Neural cell (in vitro differentiated cells): Measurements from ENCODE around the gene OGFOD3. TPM values are rescaled to one million over a fixed set of nuclear protein-coding genes. Genes with fewer than 3 reads are reported as not detected.

Source experiments
- H2AFZ ChIP-seq: fragments of 200-600, 300-800 bp; sonication (generic), shearing (Covaris generic); 2 replicates; pipeline ENCODE4 v1.6.0; 2014; ENCODE audit warnings: low read depth, mild to moderate bottlenecking, antibody characterized with exemption, low read length, moderate library complexity
- H3F3A ChIP-seq: fragments of 200-600 bp; shearing (Covaris generic); 2 replicates; pipeline ENCODE4 v1.6.1; 2016; ENCODE audit warnings: mild to moderate bottlenecking, moderate library complexity, mixed read lengths, antibody characterized with exemption, low read length; ENCODE audit not compliant: insufficient read depth, poor library complexity, severe bottlenecking
- H3K27ac ChIP-seq: fragments of 200-600, 300-800 bp; sonication (generic), shearing (Covaris generic); 2 replicates; pipeline ENCODE4 v1.5.1; 2014; ENCODE audit warnings: mild to moderate bottlenecking, low read length, moderate library complexity
- H3K27me3 ChIP-seq: fragments of 300-800, 200-600 bp; sonication (generic), shearing (Covaris generic); 2 replicates; pipeline ENCODE4 v1.6.0; 2014; ENCODE audit warnings: mild to moderate bottlenecking, low read depth, low read length, moderate library complexity; ENCODE audit not compliant: insufficient read depth
- H3K36me3 ChIP-seq: fragments of 300-800, 200-600 bp; sonication (generic), shearing (Covaris generic); 2 replicates; pipeline ENCODE4 v1.5.1; 2014; ENCODE audit warnings: mild to moderate bottlenecking, antibody characterized with exemption, low read length, moderate library complexity; ENCODE audit not compliant: insufficient read depth
- H3K4me2 ChIP-seq: fragments of 300-800, 200-600 bp; sonication (generic), shearing (Covaris generic); 2 replicates; pipeline ENCODE4 v1.6.0; 2014; ENCODE audit warnings: mild to moderate bottlenecking, low read length
- H3K4me3 ChIP-seq: fragments of 300-800, 200-600 bp; sonication (generic), shearing (Covaris generic); 2 replicates; pipeline ENCODE4 v1.5.1; 2014; ENCODE audit warnings: mild to moderate bottlenecking, low read length, moderate library complexity
- H3K79me2 ChIP-seq: fragments of 200-600 bp; shearing (Covaris generic); replicated peaks from 2 replicates; pipeline ENCODE4 v1.6.0; 2014; ENCODE audit warnings: mild to moderate bottlenecking, low read length, moderate library complexity; ENCODE audit not compliant: insufficient read depth
- H3K9ac ChIP-seq: fragments of 300-800, 200-600 bp; sonication (generic), shearing (Covaris generic); 2 replicates; pipeline ENCODE4 v1.6.1; 2016; ENCODE audit warnings: mild to moderate bottlenecking, low read length, mixed read lengths
- H3K9me2 ChIP-seq: fragments of 200-600 bp; shearing (Covaris generic); 2 replicates; pipeline ENCODE4 v1.6.1; 2016; ENCODE audit warnings: mild to moderate bottlenecking, low read length, mixed read lengths; ENCODE audit not compliant: insufficient read depth
- H3K9me3 ChIP-seq: fragments of 200-600, 300-800 bp; sonication (generic), shearing (Covaris generic); 2 replicates; pipeline ENCODE4 v1.6.1; 2016; ENCODE audit warnings: mild to moderate bottlenecking, mixed run types, low read length, moderate library complexity, mixed read lengths
- H4K20me1 ChIP-seq: fragments of 200-600 bp; shearing (Covaris generic); 2 replicates; pipeline ENCODE4 v1.6.1; 2016; ENCODE audit warnings: mild to moderate bottlenecking, mixed run types; ENCODE audit not compliant: insufficient read depth
- EP300 ChIP-seq: fragments of 450-650 bp; conservative IDR thresholded peaks from 2 replicates; pipeline ENCODE4 v1.6.1; 2014; ENCODE audit warnings: antibody characterized with exemption, mild to moderate bottlenecking, moderate library complexity; ENCODE audit not compliant: poor library complexity, severe bottlenecking
- EZH2 ChIP-seq: fragments of 200-600, 300-800 bp; shearing (Covaris generic), sonication (generic); IDR thresholded peaks from 2 replicates; pipeline ENCODE4 v1.6.1; 2014; ENCODE audit warnings: antibody characterized with exemption, low read length, borderline replicate concordance, mild to moderate bottlenecking; ENCODE audit not compliant: insufficient read depth, poor library complexity, severe bottlenecking
- MXI1 ChIP-seq: fragments of 450-650 bp; conservative IDR thresholded peaks from 2 replicates; pipeline ENCODE4 v1.6.1; 2014; ENCODE audit warnings: antibody characterized with exemption, mild to moderate bottlenecking; ENCODE audit not compliant: poor library complexity, severe bottlenecking
- POLR2AphosphoS5 ChIP-seq: IDR thresholded peaks from 2 replicates; pipeline ENCODE4 v1.6.1; 2012
- RAD21 ChIP-seq: fragments of 450-650 bp; conservative IDR thresholded peaks from 2 replicates; pipeline ENCODE4 v1.6.1; 2014; ENCODE audit warnings: antibody characterized with exemption, mild to moderate bottlenecking, moderate library complexity
- SMC3 ChIP-seq: fragments of 450-650 bp; conservative IDR thresholded peaks from 2 replicates; pipeline ENCODE4 v1.6.1; 2014; ENCODE audit warnings: antibody characterized with exemption, mild to moderate bottlenecking, moderate library complexity; ENCODE audit not compliant: poor library complexity
- TAF1 ChIP-seq: IDR thresholded peaks from 2 replicates; pipeline ENCODE4 v1.6.1; 2012; ENCODE audit warnings: low read depth
- polyA plus RNA-seq: library from polyadenylated mRNA; depleted of rRNA; stranded (reverse); fragments of >200 nt; gene quantifications from 2 replicates; pipeline ENCODE4 v1.2.3, GENCODE V29; 2014
- TF ChIP-seq, protein P1 (sequence below): fragments of 450-650 bp; IDR thresholded peaks from 2 replicates; pipeline ENCODE4 v1.5.1; 2014; ENCODE audit warnings: antibody characterized with exemption, mild to moderate bottlenecking, moderate library complexity; ENCODE audit not compliant: poor library complexity, severe bottlenecking
- TF ChIP-seq, protein P2 (sequence below): IDR thresholded peaks from 2 replicates; pipeline ENCODE4 v1.6.1; 2012; ENCODE audit warnings: borderline replicate concordance

OGFOD3 gene
- polyA plus RNA-seq, 1 donor from 2014 or later: 22.6 TPM

DNA sequence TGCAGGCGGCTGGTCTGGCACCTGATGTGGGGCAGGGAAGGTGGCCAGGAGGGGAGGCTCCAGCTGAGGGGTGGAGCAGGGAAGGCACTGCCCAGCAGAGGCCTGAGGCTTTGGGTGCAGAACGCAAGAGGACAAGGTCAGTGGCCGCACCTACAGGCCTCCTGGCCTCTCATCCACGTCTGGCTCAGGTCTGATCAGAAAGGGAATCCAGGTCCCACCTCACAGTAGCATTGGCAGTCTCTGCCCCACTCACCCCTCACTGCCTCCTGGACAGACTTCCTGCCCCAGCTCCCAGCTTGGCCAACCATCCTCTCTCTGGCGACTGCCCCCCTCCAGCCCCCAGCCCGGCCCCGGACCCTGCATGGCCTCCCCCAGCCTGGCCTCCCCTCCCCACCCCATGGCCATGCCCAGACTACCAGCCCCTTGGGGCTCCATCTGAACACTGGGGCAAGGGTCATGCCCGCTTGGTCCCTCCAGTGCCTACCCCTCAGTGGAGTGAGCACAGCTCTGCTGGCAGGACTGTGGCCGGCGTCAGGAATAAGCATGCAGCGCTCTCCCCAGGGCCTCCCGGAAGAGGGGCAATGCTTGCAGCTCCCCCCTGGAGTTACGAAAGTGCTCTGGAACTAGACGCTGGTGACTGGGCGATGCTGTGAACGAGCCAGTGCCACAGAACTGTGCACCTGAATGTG, 42.2 kb downstream of the OGFOD3 start:
- H3K27me3 ChIP-seq: peaks cover 20% of the 10 kb centered on the region

DNA sequence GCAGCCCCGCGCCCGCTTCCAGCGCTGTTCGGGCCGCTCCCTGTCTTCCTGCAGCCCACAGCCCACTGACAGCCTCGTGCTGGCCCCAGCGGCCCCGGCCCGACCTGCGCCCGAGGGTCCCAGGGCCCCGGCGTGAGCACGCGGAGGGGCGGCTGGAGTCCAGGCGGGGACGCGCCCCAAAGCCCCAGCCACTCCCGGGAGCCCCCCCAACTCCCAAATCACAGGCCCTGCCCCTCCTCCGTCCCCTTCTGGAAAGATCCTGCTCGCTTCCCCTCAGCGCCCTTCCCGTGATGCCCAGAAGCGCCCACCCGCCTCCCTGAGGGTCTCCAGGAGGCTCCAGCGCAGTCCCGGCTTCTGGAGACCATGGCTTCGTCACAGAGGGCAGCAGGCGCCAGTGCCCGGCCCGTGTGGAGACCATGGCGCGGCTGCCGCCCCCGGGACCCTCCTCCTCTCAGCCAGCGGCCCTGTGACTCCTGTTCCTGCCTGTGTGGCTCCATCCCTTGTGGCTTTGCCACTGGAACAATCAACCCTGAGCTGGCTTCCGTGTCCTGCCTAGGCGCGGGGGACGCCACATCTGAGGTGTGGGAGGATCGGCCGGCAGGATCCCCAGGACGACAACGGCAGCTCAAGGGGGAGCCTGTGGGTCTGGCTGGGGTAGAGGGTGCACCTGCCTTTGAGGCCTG, 42.9 kb downstream of the OGFOD3 start:
- Histone ChIP-seq H3K9ac (no peak overlapping the region), H3K27ac (no peak overlapping the region), H3K27me3 (peaks cover 27% of the 10 kb centered on the region), H3K36me3 (no peaks in the 10 kb centered on the region), H3K79me2 (no peaks in the 10 kb centered on the region), H2AFZ (no peak overlapping the region), H4K20me1 (no peaks in the 10 kb centered on the region), H3K9me3 (no peaks in the 10 kb centered on the region), H3F3A (no peaks in the 10 kb centered on the region), H3K4me3 (no peak overlapping the region), H3K9me2 (no peaks in the 10 kb centered on the region), H3K4me2 (no peak overlapping the region)
- no peak for TF ChIP-seq POLR2AphosphoS5
- TF ChIP-seq MXI1: no peak
- no peak for TF ChIP-seq RAD21
- TF ChIP-seq, protein P1, sequence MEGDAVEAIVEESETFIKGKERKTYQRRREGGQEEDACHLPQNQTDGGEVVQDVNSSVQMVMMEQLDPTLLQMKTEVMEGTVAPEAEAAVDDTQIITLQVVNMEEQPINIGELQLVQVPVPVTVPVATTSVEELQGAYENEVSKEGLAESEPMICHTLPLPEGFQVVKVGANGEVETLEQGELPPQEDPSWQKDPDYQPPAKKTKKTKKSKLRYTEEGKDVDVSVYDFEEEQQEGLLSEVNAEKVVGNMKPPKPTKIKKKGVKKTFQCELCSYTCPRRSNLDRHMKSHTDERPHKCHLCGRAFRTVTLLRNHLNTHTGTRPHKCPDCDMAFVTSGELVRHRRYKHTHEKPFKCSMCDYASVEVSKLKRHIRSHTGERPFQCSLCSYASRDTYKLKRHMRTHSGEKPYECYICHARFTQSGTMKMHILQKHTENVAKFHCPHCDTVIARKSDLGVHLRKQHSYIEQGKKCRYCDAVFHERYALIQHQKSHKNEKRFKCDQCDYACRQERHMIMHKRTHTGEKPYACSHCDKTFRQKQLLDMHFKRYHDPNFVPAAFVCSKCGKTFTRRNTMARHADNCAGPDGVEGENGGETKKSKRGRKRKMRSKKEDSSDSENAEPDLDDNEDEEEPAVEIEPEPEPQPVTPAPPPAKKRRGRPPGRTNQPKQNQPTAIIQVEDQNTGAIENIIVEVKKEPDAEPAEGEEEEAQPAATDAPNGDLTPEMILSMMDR: no peak
- no peak for TF ChIP-seq SMC3
- TF ChIP-seq EP300: no peak
- TF ChIP-seq, protein P2, sequence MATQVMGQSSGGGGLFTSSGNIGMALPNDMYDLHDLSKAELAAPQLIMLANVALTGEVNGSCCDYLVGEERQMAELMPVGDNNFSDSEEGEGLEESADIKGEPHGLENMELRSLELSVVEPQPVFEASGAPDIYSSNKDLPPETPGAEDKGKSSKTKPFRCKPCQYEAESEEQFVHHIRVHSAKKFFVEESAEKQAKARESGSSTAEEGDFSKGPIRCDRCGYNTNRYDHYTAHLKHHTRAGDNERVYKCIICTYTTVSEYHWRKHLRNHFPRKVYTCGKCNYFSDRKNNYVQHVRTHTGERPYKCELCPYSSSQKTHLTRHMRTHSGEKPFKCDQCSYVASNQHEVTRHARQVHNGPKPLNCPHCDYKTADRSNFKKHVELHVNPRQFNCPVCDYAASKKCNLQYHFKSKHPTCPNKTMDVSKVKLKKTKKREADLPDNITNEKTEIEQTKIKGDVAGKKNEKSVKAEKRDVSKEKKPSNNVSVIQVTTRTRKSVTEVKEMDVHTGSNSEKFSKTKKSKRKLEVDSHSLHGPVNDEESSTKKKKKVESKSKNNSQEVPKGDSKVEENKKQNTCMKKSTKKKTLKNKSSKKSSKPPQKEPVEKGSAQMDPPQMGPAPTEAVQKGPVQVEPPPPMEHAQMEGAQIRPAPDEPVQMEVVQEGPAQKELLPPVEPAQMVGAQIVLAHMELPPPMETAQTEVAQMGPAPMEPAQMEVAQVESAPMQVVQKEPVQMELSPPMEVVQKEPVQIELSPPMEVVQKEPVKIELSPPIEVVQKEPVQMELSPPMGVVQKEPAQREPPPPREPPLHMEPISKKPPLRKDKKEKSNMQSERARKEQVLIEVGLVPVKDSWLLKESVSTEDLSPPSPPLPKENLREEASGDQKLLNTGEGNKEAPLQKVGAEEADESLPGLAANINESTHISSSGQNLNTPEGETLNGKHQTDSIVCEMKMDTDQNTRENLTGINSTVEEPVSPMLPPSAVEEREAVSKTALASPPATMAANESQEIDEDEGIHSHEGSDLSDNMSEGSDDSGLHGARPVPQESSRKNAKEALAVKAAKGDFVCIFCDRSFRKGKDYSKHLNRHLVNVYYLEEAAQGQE: no peak
- TF ChIP-seq TAF1: no peak

More for the DNA sequence above, 42.2 kb downstream of the OGFOD3 start:
- Histone ChIP-seq H3K4me3 (no peak overlapping the region), H3K9me2 (no peaks in the 10 kb centered on the region), H3K4me2 (no peak overlapping the region), H3K9me3 (no peaks in the 10 kb centered on the region), H3K79me2 (no peaks in the 10 kb centered on the region), H3K27ac (no peak overlapping the region), H3K36me3 (no peaks in the 10 kb centered on the region), H2AFZ (no peak overlapping the region), H4K20me1 (no peaks in the 10 kb centered on the region), H3K9ac (no peak overlapping the region), H3F3A (no peaks in the 10 kb centered on the region)
- TF ChIP-seq TAF1: no peak
- TF ChIP-seq RAD21: no peak
- no peak for TF ChIP-seq MXI1
- TF ChIP-seq SMC3: no peak
- TF ChIP-seq POLR2AphosphoS5: no peak
- no peak for TF ChIP-seq EP300
- TF ChIP-seq EZH2: no peak
- TF ChIP-seq, protein P1: no peak
- TF ChIP-seq, protein P2: no peak
